ENCODE results near the gene GUCY2F.

The GUCY2F gene

DNA sequence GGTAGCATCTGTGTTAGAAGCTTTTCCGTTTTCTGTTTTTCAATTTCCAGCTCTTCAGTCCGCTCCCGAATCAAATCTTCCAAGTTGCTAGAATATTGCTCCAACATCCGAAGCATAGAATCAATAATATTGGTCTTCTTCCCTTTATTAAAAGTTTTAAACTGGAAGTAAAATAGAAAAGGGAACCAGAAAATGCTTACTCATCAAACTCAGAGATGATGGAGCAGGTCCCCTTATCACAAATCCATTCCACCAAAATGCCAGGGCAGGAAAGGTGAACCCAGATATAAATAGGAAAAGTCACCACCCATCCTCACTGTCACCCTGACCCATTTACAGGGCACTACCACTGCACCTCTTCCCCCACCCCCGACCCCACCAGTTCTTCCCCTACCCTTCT lies 89.0 kb downstream of the GUCY2F start:
- no peak for DNase-seq

- DNase-seq: no peak
Observed at GRCh38 chrX:109390556-109390955, 91.3 kb downstream of the GUCY2F start.

DNA sequence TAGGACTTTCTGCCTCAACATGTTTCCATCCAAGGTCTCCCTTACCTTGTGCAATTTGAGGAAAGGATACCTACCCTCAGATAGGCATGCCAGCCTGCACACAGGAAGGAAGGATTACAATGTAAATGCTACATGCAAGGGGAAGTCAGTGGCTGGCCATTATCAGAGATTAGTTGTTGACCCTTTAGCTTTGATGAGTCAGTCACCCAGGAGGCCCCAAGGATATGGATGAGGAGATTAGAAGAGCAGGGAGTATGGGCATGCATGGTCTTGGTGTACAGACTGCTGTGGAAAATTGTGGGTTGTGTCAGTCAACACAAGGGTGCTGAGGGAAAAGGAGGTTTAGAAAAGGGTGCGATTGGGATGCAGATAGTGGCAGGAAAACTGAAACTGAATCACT lies 92.0 kb downstream of the GUCY2F start:
- no peak for DNase-seq

- no peak for DNase-seq
Observed at GRCh38 chrX:109384699-109385098, 97.2 kb downstream of the GUCY2F start.

GRCh38 chrX:109382332-109382731 lies 99.6 kb downstream of the GUCY2F start:
- no peak for DNase-seq

DNA sequence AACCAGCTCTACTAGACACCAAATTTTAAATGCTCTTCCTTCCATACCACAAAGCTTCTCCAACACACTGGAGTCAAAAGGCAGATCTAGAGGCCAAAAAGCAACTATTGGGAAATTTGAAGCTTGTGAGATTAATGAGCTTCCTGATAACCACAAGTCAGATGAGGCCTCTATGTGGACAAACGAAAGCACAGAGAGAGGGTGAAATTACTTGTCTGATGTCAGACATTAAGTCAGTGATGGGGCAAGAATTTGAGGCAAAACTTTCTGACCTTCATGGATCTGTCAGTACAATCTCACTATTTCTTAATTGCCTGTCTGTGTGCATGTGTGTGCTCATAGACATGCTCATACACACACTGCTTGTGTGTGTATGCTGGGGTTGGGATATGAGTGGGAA lies 103.6 kb downstream of the GUCY2F start:
- no peak for DNase-seq

DNA sequence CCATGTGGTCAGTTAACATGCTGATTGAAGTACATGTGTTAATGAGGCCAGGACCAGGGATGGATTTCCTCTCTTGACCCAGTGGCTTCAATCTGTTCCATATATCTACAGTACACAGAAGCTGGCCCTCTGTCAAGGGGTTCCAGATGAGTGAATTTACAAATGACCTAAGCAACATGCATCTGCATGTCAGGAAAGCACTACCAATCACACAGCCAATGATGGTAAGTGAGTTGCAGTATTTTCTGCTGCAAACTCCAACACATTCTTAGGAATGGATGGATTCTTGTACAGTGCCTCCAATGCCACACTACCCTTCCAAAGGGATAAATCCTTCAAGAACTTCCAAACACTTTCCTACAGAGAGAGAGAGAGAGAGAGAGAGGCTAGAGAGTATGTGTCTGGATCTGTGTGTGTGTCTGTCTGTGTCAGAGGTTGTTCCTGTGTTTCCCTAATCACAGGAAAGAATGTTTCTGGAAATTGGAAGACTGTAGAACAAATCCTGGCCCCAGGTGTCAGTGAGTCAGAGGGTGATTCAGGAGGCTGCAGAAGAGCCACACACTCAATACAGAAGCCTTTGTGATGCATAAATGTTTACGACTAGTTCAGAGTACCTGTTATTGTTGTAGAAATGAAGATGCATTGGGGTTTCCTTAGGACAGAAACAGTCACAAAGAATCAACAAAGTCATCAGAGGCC lies 107.5 kb downstream of the GUCY2F start:
- no peak for DNase-seq

DNA sequence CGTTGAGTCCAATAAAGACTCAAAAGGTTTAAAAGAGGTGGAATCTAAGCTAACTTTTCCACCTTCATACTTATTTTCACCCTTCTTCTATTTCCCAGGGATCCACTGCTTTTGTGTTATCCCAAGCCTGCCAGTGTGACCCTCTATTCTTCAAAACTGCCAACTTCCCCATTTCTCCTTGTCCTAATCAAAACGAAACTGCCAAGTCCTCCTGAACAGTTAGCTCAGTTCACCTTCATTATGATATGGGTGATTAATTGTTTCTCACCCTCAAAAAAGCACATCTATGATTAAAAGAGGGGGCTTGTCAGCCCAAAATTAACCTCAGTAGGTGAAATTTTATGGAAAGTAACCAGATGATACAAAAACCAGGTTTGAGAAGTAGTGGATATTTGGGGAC lies 108.4 kb downstream of the GUCY2F start:
- no peak for DNase-seq

- no peak for DNase-seq
Observed at GRCh38 chrX:109372716-109373115, 109.2 kb downstream of the GUCY2F start.

GRCh38 chrX:109372291-109372690 lies 109.6 kb downstream of the GUCY2F start:
- DNase-seq: no peak

DNA sequence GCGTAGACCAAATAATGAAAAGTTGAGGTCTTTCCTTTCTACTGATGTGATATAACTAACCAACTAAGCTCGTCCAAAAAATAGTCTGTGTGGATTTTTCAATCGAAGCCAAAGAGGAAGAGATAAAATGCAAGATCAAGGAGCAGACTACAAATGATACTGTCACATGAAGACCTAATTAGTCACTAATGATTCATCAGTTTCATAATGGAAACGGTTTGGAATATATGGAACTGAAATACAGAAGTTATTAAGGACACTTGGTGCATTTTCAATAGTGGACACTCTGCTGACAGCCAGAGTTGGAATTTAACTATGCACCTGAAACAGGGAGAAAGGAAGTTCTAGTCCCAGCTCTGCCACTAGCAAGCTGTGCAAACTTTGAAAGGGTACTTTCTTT lies 119.8 kb downstream of the GUCY2F start:
- DNase-seq: no peak

DNA sequence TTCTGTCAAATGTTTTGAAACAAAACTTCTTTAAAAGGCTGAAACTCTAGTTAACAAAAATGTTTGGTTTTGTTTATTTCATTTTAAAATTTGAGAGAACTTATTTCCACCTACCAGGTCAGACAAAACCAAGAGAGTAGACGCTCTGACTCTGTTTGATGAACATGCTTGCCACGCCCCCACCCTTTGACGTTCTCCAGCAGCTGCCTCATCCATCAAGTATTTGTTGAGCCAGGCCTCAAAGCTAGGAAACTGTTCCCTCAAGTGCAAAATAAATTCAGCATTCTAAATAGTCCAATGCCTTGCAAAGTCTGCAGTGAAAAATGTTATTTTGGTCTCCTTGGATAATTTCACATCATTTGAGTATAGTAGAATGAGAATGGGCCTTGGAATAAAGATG lies 121.6 kb downstream of the GUCY2F start:
- no peak for DNase-seq

GRCh38 chrX:109357706-109358105 lies 124.2 kb downstream of the GUCY2F start:
- no peak for DNase-seq

GRCh38 chrX:109356684-109357083 lies 125.2 kb downstream of the GUCY2F start:
- DNase-seq: no peak

GRCh38 chrX:109352066-109352588 lies 129.8 kb downstream of the GUCY2F start:
- DNase-seq: no peak

DNA sequence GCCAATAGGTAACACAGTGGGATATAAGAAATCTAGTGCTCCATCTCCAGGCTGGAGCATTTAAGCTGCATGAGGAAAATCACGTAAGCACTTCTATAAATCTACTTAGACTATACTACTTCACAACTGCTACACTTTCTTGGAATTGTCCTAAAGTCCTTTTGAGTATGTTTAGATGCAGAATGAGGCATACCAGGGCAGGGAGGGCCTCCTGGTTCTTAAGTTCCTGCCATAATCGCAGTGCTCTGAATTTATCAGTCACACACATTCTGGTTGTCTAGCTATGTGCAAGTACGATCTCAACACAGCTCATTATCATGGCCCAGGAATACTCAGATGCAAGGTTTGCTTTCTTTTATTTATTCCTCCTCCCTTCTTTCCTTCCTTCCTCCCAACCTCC lies 130.3 kb downstream of the GUCY2F start:
- DNase-seq: no peak

DNA sequence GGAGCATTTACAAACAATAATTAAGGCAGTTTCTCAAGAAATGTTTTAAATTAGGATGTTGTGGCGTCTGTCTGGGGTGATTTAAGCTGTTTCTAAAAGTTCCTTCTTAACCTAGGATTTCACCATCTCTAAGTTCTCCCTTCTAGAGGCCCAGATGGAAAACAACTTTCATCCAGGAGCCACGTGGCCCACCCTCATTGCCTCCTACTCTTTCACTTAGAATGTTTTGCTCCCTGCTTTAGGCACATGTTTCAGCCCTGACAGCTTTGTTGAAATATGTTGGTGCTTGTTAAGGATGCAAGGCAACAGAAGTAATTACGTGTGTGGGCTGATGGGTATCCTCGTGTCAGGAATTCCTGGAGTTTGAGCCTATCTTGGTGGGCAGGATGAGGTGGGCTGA lies 131.3 kb downstream of the GUCY2F start:
- no peak for DNase-seq

DNA sequence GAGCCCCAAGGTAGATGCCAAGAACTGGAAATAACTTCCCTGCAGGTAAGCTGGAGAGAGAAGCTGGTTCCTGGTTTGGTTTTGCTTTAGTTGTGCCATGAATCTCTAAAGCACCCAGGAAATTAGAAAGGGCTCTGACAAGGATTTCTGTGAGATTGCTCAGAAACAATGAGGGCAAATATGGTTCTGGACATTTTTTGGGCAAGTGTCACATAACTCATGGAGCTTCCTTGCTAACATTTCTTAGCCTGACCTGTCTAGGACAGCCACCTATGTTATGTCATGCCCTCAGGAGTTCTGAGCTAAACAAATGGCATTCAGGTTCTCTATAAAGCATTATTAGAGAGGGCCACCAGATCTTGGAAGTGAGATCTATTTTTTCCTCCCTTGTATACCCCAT lies 131.8 kb downstream of the GUCY2F start:
- DNase-seq: no peak

DNA sequence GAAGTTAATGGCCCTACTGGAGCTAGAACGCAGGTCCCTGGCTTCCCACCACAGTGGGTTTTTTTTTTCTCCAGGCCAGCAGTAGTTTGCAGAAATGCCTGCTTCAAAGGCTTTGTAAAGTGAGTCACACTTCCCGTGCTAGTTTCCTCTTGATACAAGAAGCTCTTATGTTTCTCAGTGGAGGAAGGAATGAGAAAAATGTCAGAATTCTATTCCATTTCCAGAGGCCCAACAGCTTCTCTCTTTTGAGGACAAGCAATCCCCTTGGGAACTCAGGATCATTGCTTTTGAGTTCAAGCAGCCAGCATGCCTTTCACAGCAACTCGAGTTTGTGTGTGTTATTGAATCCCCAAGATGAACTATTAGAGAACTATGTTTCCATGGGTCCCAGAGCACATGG lies 134.3 kb downstream of the GUCY2F start:
- DNase-seq: no peak

DNA sequence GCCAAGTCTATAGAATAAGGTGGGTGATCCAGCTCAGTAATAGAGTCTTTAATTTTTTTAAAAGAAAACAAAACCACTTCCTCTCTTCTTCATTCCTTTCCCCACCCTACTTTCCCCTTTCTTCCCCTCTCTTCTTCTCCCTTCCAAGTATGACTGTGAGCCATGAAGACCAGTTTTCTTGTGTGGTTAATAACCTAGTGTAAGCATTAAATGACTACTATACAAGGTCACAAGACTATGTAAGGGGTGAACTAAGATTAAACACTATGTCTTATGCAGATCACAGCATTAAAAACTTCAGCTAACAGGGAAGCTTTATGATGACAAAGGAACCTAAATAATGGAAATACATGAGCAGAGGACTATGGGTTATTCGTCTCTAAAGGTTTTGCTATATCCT lies 135.4 kb downstream of the GUCY2F start:
- no peak for DNase-seq

DNA sequence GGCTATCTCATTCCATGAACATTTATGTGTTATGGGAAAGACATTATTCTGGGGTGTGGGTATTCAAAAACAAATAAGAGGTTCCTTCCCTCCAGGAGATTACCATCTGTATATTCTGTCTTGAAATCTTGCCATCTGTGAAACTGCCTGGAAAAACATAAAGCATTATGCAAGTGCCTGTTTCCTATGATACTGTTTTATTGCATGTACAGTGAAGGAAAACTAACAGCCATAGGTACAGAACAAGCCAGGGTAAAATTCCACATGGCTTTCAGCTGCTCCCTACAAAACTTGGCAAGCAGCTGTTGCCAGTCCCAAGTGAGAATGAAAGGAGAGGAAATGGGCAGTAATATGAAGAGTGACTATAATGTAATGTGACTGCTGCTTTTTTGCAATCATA lies 136.0 kb downstream of the GUCY2F start:
- no peak for DNase-seq

GRCh38 chrX:109344678-109345077 lies 137.2 kb downstream of the GUCY2F start:
- DNase-seq: no peak

- DNase-seq: no peak
Observed at GRCh38 chrX:109344101-109344500, 137.8 kb downstream of the GUCY2F start.

GRCh38 chrX:109343671-109344070 lies 138.2 kb downstream of the GUCY2F start:
- no peak for DNase-seq

- DNase-seq: no peak
Observed at GRCh38 chrX:109336141-109336540, 145.7 kb downstream of the GUCY2F start.

Measured in stimulated activated naive CD4-positive, alpha-beta T cell treated with Interleukin-2 at 50 U/mL for 16 hours (primary cell).